ENCODE measurements around the gene SND1. TPM values are rescaled to one million over a fixed set of nuclear protein-coding genes. Genes with fewer than 3 reads are reported as not detected.

Gene SND1
- total RNA-seq, 4 donors from 2014 or later, result 70.8 to 141 (median 85.7) TPM

- Histone ChIP-seq H3K27ac (peak overlapping the region in 3 of 4 donors; percentile 52 to 86 (median 58)), H3K36me3 (peaks cover 0 to 17% (median 0%) of the 10 kb centered on the region in 3 donors), H3K27me3 (no peaks in the 10 kb centered on the region), H3K4me3 (no peak overlapping the region), H3K9me3 (no peaks in the 10 kb centered on the region), H3K4me1 (peaks cover 0 to 70% (median 20%) of the 10 kb centered on the region in 4 donors)
- TF ChIP-seq CTCF (IDR thresholded peaks at IDR 0.05), result no peak
- TF ChIP-seq POLR2A (IDR thresholded peaks at IDR 0.05), result no peak
- no peak for TF ChIP-seq EP300 (IDR thresholded peaks at IDR 0.05)
- 55 to 62% methylated on average over 3 of the region's 3 CpGs for WGBS, 2 donors
- no peak for DNase-seq (ENCODE audit: low spot score in 2 of 2)
These were observed 234.3 kb downstream of the SND1 start for GRCh38 chr7:127886248-127886647.

- DNase-seq (ENCODE audit: low spot score in 2 of 2), result no peak
- 59 to 64% methylated on average over 6 of the region's 6 CpGs for WGBS, 2 donors
- Histone ChIP-seq H3K9me3 (no peaks in the 10 kb centered on the region), H3K27ac (peak overlapping the region in 3 of 4 donors; percentile 1 to 86 (median 58)), H3K27me3 (no peaks in the 10 kb centered on the region), H3K4me3 (no peak overlapping the region), H3K36me3 (peaks cover 0 to 17% (median 0%) of the 10 kb centered on the region in 3 donors), H3K4me1 (peaks cover 0 to 73% (median 25%) of the 10 kb centered on the region in 4 donors)
- no peak for TF ChIP-seq EP300 (IDR thresholded peaks at IDR 0.05)
- TF ChIP-seq CTCF (IDR thresholded peaks at IDR 0.05), result no peak
These were observed 235.1 kb downstream of the SND1 start for GRCh38 chr7:127887096-127887495.

GRCh38 chr7:127887631-127888030 is 235.6 kb downstream of the SND1 start:
- Histone ChIP-seq H3K27ac (peak overlapping the region in 3 of 4 donors; percentile 1 to 86 (median 58)), H3K27me3 (no peaks in the 10 kb centered on the region), H3K9me3 (no peaks in the 10 kb centered on the region), H3K4me1 (peaks cover 0 to 74% (median 25%) of the 10 kb centered on the region in 4 donors), H3K36me3 (peaks cover 0 to 17% (median 0%) of the 10 kb centered on the region in 3 donors), H3K4me3 (no peak overlapping the region)
- WGBS, 2 donors, result 68 to 72% methylated on average over 3 of the region's 3 CpGs
- DNase-seq (ENCODE audit: low spot score in 2 of 2), result no peak
- TF ChIP-seq POLR2A (IDR thresholded peaks at IDR 0.05) (no peak), CTCF (IDR thresholded peaks at IDR 0.05) (no peak)

GRCh38 chr7:127888411-127888810 is 236.4 kb downstream of the SND1 start:
- no peak for DNase-seq (ENCODE audit: low spot score in 2 of 2)
- no peaks in the 10 kb centered on the region for H3K27me3 ChIP-seq
- no peak overlapping the region for H3K4me3 ChIP-seq
- peaks cover 0 to 75% (median 25%) of the 10 kb centered on the region in 4 donors for H3K4me1 ChIP-seq
- peak overlapping the region in 2 of 4 donors; percentile 58 to 86 for H3K27ac ChIP-seq
- H3K9me3 ChIP-seq, result no peaks in the 10 kb centered on the region
- no peak for TF ChIP-seq CTCF (IDR thresholded peaks at IDR 0.05)
- TF ChIP-seq POLR2A (IDR thresholded peaks at IDR 0.05), result no peak
- no peak for TF ChIP-seq EP300 (IDR thresholded peaks at IDR 0.05)
- peaks cover 0 to 17% (median 0%) of the 10 kb centered on the region in 3 donors for H3K36me3 ChIP-seq
- 12 to 43% methylated on average over 1 of the region's 1 CpG for WGBS, 2 donors

- no peak for DNase-seq (ENCODE audit: low spot score in 2 of 2)
- Histone ChIP-seq H3K4me1 (peaks cover 0 to 75% (median 25%) of the 10 kb centered on the region in 4 donors), H3K4me3 (no peak overlapping the region), H3K36me3 (peaks cover 0 to 17% (median 0%) of the 10 kb centered on the region in 3 donors), H3K27me3 (no peaks in the 10 kb centered on the region), H3K9me3 (no peaks in the 10 kb centered on the region), H3K27ac (peak overlapping the region in 2 of 4 donors; percentile 58 to 86)
- TF ChIP-seq EP300 (IDR thresholded peaks at IDR 0.05) (no peak), CTCF (IDR thresholded peaks at IDR 0.05) (no peak), POLR2A (IDR thresholded peaks at IDR 0.05) (no peak)
- WGBS, 2 donors, result 72 to 79% methylated on average over 5 of the region's 5 CpGs
These were observed 236.8 kb downstream of the SND1 start for GRCh38 chr7:127888825-127889224.
